HEK293T (cell line): Measurements from ENCODE around the gene PLD1.

Experiments
- BHLHE40 ChIP-seq: fragments of 450-650 bp; IDR thresholded peaks from 2 replicates; pipeline ENCODE4 v1.6.1; 2016; ENCODE audit warnings: mild to moderate bottlenecking, moderate library complexity, borderline replicate concordance
- ELF4 ChIP-seq: fragments of 450-650 bp; IDR thresholded peaks from 2 replicates; pipeline ENCODE4 v1.6.1; 2017; ENCODE audit warnings: antibody characterized with exemption
- FOXA1 ChIP-seq: fragments of 450-650 bp; IDR thresholded peaks from 2 replicates; pipeline ENCODE4 v1.6.1; 2016; ENCODE audit warnings: mild to moderate bottlenecking
- FOXK2 ChIP-seq: fragments of 450-650 bp; IDR thresholded peaks from 2 replicates; pipeline ENCODE4 v1.6.1; 2016; ENCODE audit warnings: mild to moderate bottlenecking
- FOXM1 ChIP-seq: fragments of 450-650 bp; IDR thresholded peaks from 2 replicates; pipeline ENCODE4 v1.6.1; 2017; ENCODE audit warnings: mild to moderate bottlenecking, borderline replicate concordance
- PKNOX1 ChIP-seq: fragments of 450-650 bp; IDR thresholded peaks from 2 replicates; pipeline ENCODE4 v1.6.1; 2016
- SP1 ChIP-seq: fragments of 450-650 bp; IDR thresholded peaks from 2 replicates; pipeline ENCODE4 v1.6.1; 2017
- SUZ12 ChIP-seq: fragments of 450-650 bp; IDR thresholded peaks from 2 replicates; pipeline ENCODE4 v1.6.1; 2016; ENCODE audit warnings: mild to moderate bottlenecking
- TARDBP ChIP-seq: fragments of 450-650 bp; IDR thresholded peaks from 2 replicates; pipeline ENCODE4 v1.6.1; 2016

DNA sequence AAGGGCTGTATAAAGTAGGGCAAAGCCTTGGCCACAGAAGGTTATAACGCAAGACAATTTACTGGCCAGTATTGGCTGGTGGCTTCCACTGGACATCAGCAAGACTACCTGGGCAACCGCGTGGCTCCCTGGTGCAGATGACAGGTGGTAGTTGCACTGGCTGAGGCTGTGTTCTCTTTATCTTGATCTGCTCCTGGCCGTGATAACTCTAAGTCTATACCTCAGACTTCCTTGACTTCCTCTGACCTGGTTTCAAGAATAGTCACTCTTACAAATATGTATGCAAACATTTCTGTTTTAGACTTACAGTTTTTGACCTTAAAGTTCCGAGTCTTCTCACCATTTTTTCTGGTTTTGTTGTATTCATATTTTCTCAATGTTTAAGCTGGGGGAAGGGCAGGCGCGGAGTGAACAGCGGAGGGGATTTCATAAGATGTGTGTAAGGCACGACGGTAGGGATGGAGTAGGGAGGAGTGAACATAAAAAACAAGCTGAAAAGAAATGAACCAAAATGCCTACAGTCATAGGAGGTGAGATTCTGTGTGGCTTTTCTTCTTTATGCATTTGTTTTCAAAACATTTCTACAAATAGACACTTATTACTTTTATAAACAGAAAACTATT is 17.7 kb upstream of the PLD1 start:
- TF ChIP-seq FOXM1 (no peak), BHLHE40 (no peak), TARDBP (no peak), SUZ12 (no peak), FOXK2 (no peak), PKNOX1 (no peak), ELF4 (no peak), FOXA1 (no peak), SP1 (no peak)
